ENCODE results near the gene HMG20A.

Gene HMG20A

DNA sequence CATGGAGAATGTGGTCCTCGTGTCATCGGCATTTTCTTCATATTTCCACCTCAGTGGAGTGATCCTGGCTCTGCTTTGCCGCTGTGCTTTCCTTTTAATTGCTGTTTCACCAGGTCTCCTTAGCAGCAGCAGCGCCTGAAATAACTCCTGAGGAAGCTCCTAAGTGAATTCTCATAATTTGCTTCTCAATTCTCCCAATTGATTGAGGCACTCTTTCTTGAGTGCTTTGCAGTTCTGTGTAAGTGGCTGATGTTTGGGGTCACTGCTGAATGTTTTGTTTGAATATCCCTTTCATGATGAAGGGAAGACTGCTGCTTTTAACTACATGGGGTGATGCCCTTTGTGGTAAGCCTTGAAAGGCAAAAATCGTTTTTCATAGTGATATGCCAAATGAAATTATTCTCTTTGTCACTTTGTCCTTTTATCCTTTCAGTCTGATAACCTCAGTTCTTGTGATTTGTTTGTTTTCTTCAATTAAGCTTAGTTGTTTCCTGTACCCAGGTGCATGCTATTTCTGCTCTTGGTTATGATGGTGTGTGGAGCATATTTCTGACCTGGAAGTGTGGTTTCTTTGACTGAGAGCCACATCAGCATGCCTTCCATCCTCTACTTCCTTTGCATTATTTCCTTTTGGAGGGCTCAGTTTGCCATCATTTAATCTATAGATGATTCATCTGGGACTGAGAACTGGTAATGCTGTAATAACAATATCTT lies 36.7 kb downstream of the HMG20A start:
- peak; percentile 17 for ATAC-seq
- TF ChIP-seq ISL1 (CRISPR knock-in tag; IDR thresholded peaks at IDR 0.05) = no peak
- peak; percentile 34; the same call in 1 of the 2 replicates for TF ChIP-seq TOX (CRISPR knock-in tag; IDR thresholded peaks at IDR 0.05; ENCODE audit: borderline replicate concordance)

DNA sequence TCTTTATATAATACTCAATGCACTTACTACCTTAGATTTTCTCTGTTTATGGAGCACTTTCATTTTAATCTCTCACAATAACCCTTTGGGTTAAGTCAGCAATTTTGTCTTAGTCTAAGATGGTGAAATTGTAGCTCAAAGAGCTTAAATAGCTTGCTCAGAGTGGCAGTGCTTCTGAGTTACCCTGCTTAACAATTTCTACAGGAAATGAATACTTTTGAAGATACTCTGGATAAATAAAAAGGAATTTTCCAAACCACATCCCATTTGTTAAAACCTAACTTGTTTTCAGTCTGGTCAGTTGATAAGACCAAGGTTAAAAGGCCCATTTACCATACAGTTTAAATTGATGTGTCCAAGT lies 37.2 kb downstream of the HMG20A start:
- TF ChIP-seq, protein P1, sequence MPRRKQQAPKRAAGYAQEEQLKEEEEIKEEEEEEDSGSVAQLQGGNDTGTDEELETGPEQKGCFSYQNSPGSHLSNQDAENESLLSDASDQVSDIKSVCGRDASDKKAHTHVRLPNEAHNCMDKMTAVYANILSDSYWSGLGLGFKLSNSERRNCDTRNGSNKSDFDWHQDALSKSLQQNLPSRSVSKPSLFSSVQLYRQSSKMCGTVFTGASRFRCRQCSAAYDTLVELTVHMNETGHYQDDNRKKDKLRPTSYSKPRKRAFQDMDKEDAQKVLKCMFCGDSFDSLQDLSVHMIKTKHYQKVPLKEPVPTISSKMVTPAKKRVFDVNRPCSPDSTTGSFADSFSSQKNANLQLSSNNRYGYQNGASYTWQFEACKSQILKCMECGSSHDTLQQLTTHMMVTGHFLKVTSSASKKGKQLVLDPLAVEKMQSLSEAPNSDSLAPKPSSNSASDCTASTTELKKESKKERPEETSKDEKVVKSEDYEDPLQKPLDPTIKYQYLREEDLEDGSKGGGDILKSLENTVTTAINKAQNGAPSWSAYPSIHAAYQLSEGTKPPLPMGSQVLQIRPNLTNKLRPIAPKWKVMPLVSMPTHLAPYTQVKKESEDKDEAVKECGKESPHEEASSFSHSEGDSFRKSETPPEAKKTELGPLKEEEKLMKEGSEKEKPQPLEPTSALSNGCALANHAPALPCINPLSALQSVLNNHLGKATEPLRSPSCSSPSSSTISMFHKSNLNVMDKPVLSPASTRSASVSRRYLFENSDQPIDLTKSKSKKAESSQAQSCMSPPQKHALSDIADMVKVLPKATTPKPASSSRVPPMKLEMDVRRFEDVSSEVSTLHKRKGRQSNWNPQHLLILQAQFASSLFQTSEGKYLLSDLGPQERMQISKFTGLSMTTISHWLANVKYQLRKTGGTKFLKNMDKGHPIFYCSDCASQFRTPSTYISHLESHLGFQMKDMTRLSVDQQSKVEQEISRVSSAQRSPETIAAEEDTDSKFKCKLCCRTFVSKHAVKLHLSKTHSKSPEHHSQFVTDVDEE (CRISPR knock-in tag; IDR thresholded peaks at IDR 0.05) = no peak
- no peak for TF ChIP-seq GLIS3 (CRISPR knock-in tag; IDR thresholded peaks at IDR 0.05)
- TF ChIP-seq ZC3H10 (CRISPR knock-in tag; IDR thresholded peaks at IDR 0.05) = no peak
- TF ChIP-seq, protein P2, sequence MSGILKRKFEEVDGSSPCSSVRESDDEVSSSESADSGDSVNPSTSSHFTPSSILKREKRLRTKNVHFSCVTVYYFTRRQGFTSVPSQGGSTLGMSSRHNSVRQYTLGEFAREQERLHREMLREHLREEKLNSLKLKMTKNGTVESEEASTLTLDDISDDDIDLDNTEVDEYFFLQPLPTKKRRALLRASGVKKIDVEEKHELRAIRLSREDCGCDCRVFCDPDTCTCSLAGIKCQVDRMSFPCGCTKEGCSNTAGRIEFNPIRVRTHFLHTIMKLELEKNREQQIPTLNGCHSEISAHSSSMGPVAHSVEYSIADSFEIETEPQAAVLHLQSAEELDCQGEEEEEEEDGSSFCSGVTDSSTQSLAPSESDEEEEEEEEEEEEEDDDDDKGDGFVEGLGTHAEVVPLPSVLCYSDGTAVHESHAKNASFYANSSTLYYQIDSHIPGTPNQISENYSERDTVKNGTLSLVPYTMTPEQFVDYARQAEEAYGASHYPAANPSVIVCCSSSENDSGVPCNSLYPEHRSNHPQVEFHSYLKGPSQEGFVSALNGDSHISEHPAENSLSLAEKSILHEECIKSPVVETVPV (CRISPR knock-in tag; IDR thresholded peaks at IDR 0.05) = no peak
- TF ChIP-seq ZFP30 (CRISPR knock-in tag; IDR thresholded peaks at IDR 0.05) = no peak
- peak; percentile 59 for ATAC-seq

DNA sequence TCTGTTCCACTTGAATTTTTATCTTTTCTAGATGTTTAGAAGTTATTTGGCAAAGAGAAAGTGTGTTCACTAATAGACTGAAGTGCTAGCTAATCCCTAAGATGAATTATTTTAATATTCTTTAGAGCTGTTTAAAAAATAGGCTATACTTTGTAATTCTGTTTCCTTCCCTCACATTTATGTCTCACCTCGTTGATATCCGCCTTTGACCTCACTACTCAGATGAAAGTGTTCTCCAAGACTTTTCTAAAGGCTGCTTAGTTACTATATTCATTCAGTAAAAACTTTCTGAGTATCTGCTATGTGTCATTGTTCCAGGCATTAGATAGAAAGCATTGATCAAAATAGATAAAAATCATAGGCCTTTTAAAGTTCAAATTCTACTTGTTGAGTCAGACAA lies 38.3 kb downstream of the HMG20A start:
- TF ChIP-seq, protein P2 (CRISPR knock-in tag; IDR thresholded peaks at IDR 0.05) = no peak
- TF ChIP-seq ZC3H10 (CRISPR knock-in tag; IDR thresholded peaks at IDR 0.05) (no peak), ESRRG (CRISPR knock-in tag; IDR thresholded peaks at IDR 0.05) (no peak), ZNF8 (CRISPR knock-in tag; IDR thresholded peaks at IDR 0.05) (no peak)

DNA sequence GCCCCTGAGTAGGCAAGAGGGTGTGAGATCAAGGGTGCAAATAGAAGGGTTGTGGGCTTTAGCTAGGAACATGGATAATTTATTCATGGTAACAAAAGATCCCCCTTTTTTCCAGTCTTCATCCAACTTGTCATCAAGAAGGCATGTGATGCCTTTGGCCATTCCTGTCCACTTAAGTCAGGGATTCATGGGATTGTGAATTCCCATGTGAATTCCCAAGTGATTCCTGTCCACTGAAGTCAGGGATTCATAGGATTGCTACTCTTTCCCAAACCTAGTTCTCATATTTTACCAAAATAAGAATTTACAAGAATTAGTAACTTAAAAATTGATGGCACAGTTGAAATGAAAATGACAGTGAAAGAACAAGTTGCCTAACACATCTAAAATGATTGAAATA lies 40.8 kb downstream of the HMG20A start:
- TF ChIP-seq CSDC2 (CRISPR knock-in tag; IDR thresholded peaks at IDR 0.05) (no peak), RARB (CRISPR knock-in tag; IDR thresholded peaks at IDR 0.05) (no peak), ZNF565 (CRISPR knock-in tag; conservative IDR thresholded peaks at IDR 0.05; ENCODE audit: low read depth) (no peak), ESRRG (CRISPR knock-in tag; IDR thresholded peaks at IDR 0.05) (no peak), ZFP3 (CRISPR knock-in tag; IDR thresholded peaks at IDR 0.05) (no peak)
- TF ChIP-seq, protein P2 (CRISPR knock-in tag; IDR thresholded peaks at IDR 0.05) = no peak
- no peak for ATAC-seq

More for the DNA sequence above, 38.3 kb downstream of the HMG20A start:
- ATAC-seq = no peak

DNA sequence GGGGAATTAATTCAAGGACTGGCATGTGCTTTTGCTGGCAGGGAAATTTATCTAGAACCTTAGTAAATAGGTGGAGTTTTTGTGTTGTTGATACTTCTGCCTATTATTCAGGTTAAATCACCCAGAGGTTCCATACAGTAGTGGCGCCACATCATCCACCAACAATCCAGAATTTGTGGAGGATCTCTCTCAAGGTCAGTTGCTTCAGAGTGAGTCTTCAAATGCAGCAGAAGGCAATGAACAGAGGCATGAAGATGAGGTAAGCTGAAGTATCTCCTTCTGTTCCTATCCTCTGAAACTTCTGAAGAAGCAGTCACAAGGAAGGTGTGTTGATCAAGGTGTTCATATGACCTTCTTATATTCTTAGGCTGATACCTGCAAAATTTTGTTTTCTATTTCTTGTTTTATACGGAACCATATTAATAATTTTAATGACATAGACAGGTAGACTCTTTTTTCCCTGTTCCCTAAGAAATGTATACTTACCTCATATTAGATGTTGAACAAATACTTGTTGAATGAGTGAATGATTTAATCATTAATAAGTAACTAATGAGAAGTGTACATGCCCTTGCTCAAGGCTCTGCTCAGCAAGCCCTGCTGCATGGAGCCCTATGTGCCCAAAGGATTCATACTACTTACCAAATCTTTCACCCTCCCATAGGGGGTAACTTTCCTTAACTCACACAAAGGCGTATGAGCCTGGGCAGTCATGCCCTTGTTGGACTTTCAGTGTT lies 43.6 kb downstream of the HMG20A start:
- no peak for ATAC-seq
- TF ChIP-seq, protein P3, sequence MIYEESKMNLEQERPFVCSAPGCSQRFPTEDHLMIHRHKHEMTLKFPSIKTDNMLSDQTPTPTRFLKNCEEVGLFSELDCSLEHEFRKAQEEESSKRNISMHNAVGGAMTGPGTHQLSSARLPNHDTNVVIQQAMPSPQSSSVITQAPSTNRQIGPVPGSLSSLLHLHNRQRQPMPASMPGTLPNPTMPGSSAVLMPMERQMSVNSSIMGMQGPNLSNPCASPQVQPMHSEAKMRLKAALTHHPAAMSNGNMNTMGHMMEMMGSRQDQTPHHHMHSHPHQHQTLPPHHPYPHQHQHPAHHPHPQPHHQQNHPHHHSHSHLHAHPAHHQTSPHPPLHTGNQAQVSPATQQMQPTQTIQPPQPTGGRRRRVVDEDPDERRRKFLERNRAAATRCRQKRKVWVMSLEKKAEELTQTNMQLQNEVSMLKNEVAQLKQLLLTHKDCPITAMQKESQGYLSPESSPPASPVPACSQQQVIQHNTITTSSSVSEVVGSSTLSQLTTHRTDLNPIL (CRISPR knock-in tag; IDR thresholded peaks at IDR 0.05; ENCODE audit: low read depth) = no peak
- TF ChIP-seq, protein P2 (CRISPR knock-in tag; IDR thresholded peaks at IDR 0.05) = no peak
- no peak for TF ChIP-seq RARB (CRISPR knock-in tag; IDR thresholded peaks at IDR 0.05)
- TF ChIP-seq ZFP30 (CRISPR knock-in tag; IDR thresholded peaks at IDR 0.05) = no peak
- TF ChIP-seq, protein P1 (CRISPR knock-in tag; IDR thresholded peaks at IDR 0.05) = no peak
- no peak for TF ChIP-seq SNAI2 (CRISPR knock-in tag; IDR thresholded peaks at IDR 0.05)
- no peak for TF ChIP-seq ZNF8 (CRISPR knock-in tag; IDR thresholded peaks at IDR 0.05)
- TF ChIP-seq, protein P4, sequence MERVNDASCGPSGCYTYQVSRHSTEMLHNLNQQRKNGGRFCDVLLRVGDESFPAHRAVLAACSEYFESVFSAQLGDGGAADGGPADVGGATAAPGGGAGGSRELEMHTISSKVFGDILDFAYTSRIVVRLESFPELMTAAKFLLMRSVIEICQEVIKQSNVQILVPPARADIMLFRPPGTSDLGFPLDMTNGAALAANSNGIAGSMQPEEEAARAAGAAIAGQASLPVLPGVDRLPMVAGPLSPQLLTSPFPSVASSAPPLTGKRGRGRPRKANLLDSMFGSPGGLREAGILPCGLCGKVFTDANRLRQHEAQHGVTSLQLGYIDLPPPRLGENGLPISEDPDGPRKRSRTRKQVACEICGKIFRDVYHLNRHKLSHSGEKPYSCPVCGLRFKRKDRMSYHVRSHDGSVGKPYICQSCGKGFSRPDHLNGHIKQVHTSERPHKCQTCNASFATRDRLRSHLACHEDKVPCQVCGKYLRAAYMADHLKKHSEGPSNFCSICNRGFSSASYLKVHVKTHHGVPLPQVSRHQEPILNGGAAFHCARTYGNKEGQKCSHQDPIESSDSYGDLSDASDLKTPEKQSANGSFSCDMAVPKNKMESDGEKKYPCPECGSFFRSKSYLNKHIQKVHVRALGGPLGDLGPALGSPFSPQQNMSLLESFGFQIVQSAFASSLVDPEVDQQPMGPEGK (CRISPR knock-in tag; IDR thresholded peaks at IDR 0.05; ENCODE audit: borderline replicate concordance) = no peak
- no peak for TF ChIP-seq ZC3H10 (CRISPR knock-in tag; IDR thresholded peaks at IDR 0.05)

Data from SK-N-SH treated with all-trans-retinoic acid at 6 μM for 48 hours (cell line).